GM12878 (cell line): Measurements from ENCODE around the gene GPR78. TPM values are rescaled to one million over a fixed set of nuclear protein-coding genes. Genes with fewer than 3 reads are reported as not detected.

Experiments
- ATAC-seq: fragments of 200-7000 bp; cut with Tn5 transposase; 3 replicates; pipeline ENCODE4 v1.9.1; 2020; ENCODE audit warnings: mild to moderate bottlenecking, moderate library complexity
- BruUV-seq: library from RNA; stranded (reverse); fragments of 400-500 nt; replicated peaks from 2 replicates; lab custom pipeline; 2021; lab: Mats Ljungman, UMichigan
- CTCF ChIA-PET: fragments of 300-600 bp; sonication (Branson Sonifier 250); formaldehyde crosslinking; extraction: SDS; loops from one replicate; lab custom pipeline; 2021; ENCODE audit warnings: inconsistent platforms; lab: Yijun Ruan, JAX
- POLR2A ChIA-PET: fragments of 350-600 bp; formaldehyde crosslinking; extraction: SDS; loops from one replicate; lab custom pipeline; 2021; ENCODE audit warnings: inconsistent platforms; lab: Charles Lee
- RAD21 ChIA-PET: fragments of 300-600 bp; sonication (Branson Sonifier 250); formaldehyde crosslinking; loops from one replicate; lab custom pipeline; 2023; ENCODE audit warnings: antibody characterized with exemption; ENCODE audit not compliant: unreplicated experiment; lab: Charles Lee
- SMC1A ChIA-PET: fragments of 300-600 bp; sonication (Branson Sonifier 250); formaldehyde crosslinking; loops from one replicate; lab custom pipeline; 2023; ENCODE audit not compliant: unreplicated experiment, uncharacterized antibody; lab: Charles Lee
- DNase-seq: peaks from one replicate; pipeline ENCODE4 v3.0.0-alpha.2; 2011; ENCODE audit warnings: low read depth, low spot score
- FAIRE-seq: peaks from 3 replicates; lab custom pipeline; 2011; peaks lifted over from hg19 to GRCh38; lab: Jason Lieb, UNC
- H2AFZ ChIP-seq: 2 replicates; pipeline ENCODE4 v1.6.0; 2011; ENCODE audit warnings: low read depth, low read length, control low read depth; ENCODE audit not compliant: control insufficient read depth
- H3K27ac ChIP-seq: 2 replicates; pipeline ENCODE4 v1.5.1; 2011; ENCODE audit warnings: control low read depth; ENCODE audit not compliant: control insufficient read depth, insufficient read depth
- H3K27me3 ChIP-seq, 2 experiments: replicated peaks in 1 of 2; 2 replicates each; pipeline versions ENCODE4 v1.6.0 to v1.6.1; 2011; ENCODE audit warnings: low read length in 1 of 2; ENCODE audit not compliant: control insufficient read depth in 2 of 2, insufficient read depth in 2 of 2
- H3K36me3 ChIP-seq, 2 experiments: 2 replicates each; pipeline ENCODE4 v1.5.1; 2011; ENCODE audit warnings: low read length in 1 of 2; ENCODE audit not compliant: control insufficient read depth in 2 of 2, insufficient read depth in 2 of 2
- H3K4me1 ChIP-seq: 2 replicates; pipeline ENCODE4 v1.6.1; 2011; ENCODE audit warnings: mild to moderate bottlenecking, low read length, moderate library complexity, mixed read lengths; ENCODE audit not compliant: control insufficient read depth, insufficient read depth
- H3K4me2 ChIP-seq: 2 replicates; pipeline ENCODE4 v1.6.0; 2011; ENCODE audit warnings: control low read depth; ENCODE audit not compliant: control insufficient read depth, insufficient read depth
- H3K4me3 ChIP-seq: fragments of 200-600 bp; sonication (generic); 2 replicates; pipeline ENCODE4 v1.5.1; 2016
- H3K79me2 ChIP-seq: 2 replicates; pipeline ENCODE4 v1.6.0; 2011; ENCODE audit warnings: low read length; ENCODE audit not compliant: control insufficient read depth, insufficient read depth
- H3K9ac ChIP-seq: 2 replicates; pipeline ENCODE4 v1.8.0; 2011; ENCODE audit warnings: low read length, control low read depth, mixed read lengths; ENCODE audit not compliant: control insufficient read depth, insufficient read depth
- H3K9me3 ChIP-seq: replicated peaks from 3 replicates; pipeline ENCODE4 v1.5.1; 2011; ENCODE audit warnings: mild to moderate bottlenecking, low read length; ENCODE audit not compliant: control insufficient read depth, insufficient read depth
- H4K20me1 ChIP-seq: 2 replicates; pipeline ENCODE4 v1.6.0; 2011; ENCODE audit not compliant: control insufficient read depth, insufficient read depth
- BRCA1 ChIP-seq: IDR thresholded peaks from 2 replicates; pipeline ENCODE4 v1.6.1; 2011; ENCODE audit warnings: low read depth, low read length, improper control_type of control experiment
- IKZF1 ChIP-seq: fragments of 450-650 bp; conservative IDR thresholded peaks from 2 replicates; pipeline ENCODE4 v1.6.1; 2017; ENCODE audit warnings: antibody characterized with exemption, mild to moderate bottlenecking
- JUND ChIP-seq: IDR thresholded peaks from 2 replicates; pipeline ENCODE4 v1.6.1; 2012; ENCODE audit warnings: low read depth, mild to moderate bottlenecking, low read length, improper control_type of control experiment, moderate library complexity
- KLF5 ChIP-seq: fragments of 450-650 bp; IDR thresholded peaks from 2 replicates; pipeline ENCODE4 v1.6.1; 2014; ENCODE audit warnings: mild to moderate bottlenecking; ENCODE audit not compliant: partially characterized antibody
- MTA2 ChIP-seq: fragments of 450-650 bp; IDR thresholded peaks from 2 replicates; pipeline ENCODE4 v1.6.1; 2016; ENCODE audit warnings: low read depth, mild to moderate bottlenecking, moderate library complexity
- SMAD1 ChIP-seq: fragments of 450-650 bp; IDR thresholded peaks from 2 replicates; pipeline ENCODE4 v1.6.1; 2018; ENCODE audit warnings: mild to moderate bottlenecking, low read depth; ENCODE audit not compliant: partially characterized antibody
- ZNF622 ChIP-seq: fragments of 450-650 bp; IDR thresholded peaks from 2 replicates; pipeline ENCODE4 v1.6.1; 2017; ENCODE audit warnings: mild to moderate bottlenecking, inconsistent platforms
- WGBS: methylation state at CpG from one replicate; pipeline ENCODE4 v1.1.6; 2016; ENCODE audit warnings: low lambda C conversion rate; ENCODE audit not compliant: insufficient replicate concordance, insufficient coverage; ENCODE audit errors: missing lambda C conversion rate; 5-methylcytosine and 5-hydroxymethylcytosine counted together
- in situ Hi-C: fragments of 300-500 bp; cut with MboI; formaldehyde crosslinking; loops from 9 replicates; pipeline ENCODE4 v1.14.3; 2018; ENCODE audit warnings: mixed read lengths
- intact Hi-C: fragments of 100-400 bp; cut with micrococcal nuclease; formaldehyde crosslinking; loops from one replicate; pipeline ENCODE4 v1.14.2; 2022; ENCODE audit not compliant: unreplicated experiment
- polyA plus RNA-seq, 11 experiments: library from polyadenylated mRNA; depleted of rRNA in 4 of 11; unstranded in 6 of 11; stranded (reverse) in 5 of 11; fragments of >200 nt; fragmentation: Nextera tagmentation in 4 of 11; fragmentation: Illumina TruSeq in 1 of 11; extraction: Ambion mirVana in 4 of 11; extraction: Trizol in 1 of 11; gene quantifications; 1 replicate in 1 of 11; 2 replicates in 10 of 11; pipeline versions ENCODE4 v1.2.1 to v1.2.3, GENCODE V29; 2011 to 2016; ENCODE audit warnings: inconsistent platforms in 2 of 11, missing spikeins in 2 of 11, low read depth in 1 of 11
- total RNA-seq, 4 experiments: library from RNA; depleted of rRNA in 3 of 4; stranded (reverse); fragments of >200 nt in 3 of 4; fragmentation: Illumina TruSeq in 1 of 4; extraction: Trizol in 1 of 4; gene quantifications; 2 replicates each; pipeline versions ENCODE4 v1.2.1 to v1.2.3, GENCODE V29; 2013 to 2021
- TF ChIP-seq, protein P1 (sequence below): fragments of 450-650 bp; formaldehyde crosslinking; IDR thresholded peaks from 2 replicates; pipeline ENCODE4 v1.4.0; 2022; ENCODE audit warnings: mild to moderate bottlenecking, moderate library complexity
- TF ChIP-seq, protein P2 (sequence below): IDR thresholded peaks from 2 replicates; pipeline ENCODE4 v1.6.1; 2012; ENCODE audit warnings: low read depth, low read length, improper control_type of control experiment
- TF ChIP-seq, protein P3 (sequence below): IDR thresholded peaks from 2 replicates; pipeline ENCODE4 v1.6.1; 2011; ENCODE audit warnings: low read depth, mild to moderate bottlenecking, low read length, moderate library complexity, borderline replicate concordance; ENCODE audit errors: extremely low read depth
- TF ChIP-seq, protein P4 (sequence below): fragments of 450-650 bp; IDR thresholded peaks from 2 replicates; pipeline ENCODE4 v1.6.1; 2014; ENCODE audit warnings: mild to moderate bottlenecking
- TF ChIP-seq, protein P5 (sequence below): IDR thresholded peaks from 2 replicates; pipeline ENCODE4 v1.6.1; 2012; ENCODE audit warnings: improper control_type of control experiment, low read depth, low read length; ENCODE audit not compliant: insufficient replicate concordance

Gene GPR78
- total and polyA plus RNA-seq, 10 of the 15 experiments (the other 5 are each of a cell fraction or from before 2014, with no cell fraction given) = 0.03 TPM; not detected in 9

DNA sequence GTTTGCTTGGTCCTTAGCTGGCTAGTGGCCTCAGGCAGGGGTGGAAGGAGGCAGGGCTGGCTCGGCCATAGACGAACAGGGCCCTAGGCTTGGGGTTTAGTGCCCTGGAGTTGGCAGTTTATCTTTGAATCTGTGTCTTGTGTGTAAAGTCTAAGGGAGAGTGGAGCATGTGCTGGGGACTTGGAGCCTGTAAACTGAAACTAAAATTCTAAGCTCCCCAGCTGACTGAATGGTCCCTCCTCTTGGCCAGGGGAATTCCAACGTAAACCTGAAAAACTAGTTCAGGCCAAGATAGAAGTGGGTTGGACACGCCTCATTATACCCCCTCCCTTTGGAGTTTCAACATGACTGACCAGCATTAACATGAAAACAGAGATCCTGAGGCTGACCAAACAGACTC, 46.1 kb upstream of the GPR78 start (continued):
- TF ChIP-seq, protein P1, sequence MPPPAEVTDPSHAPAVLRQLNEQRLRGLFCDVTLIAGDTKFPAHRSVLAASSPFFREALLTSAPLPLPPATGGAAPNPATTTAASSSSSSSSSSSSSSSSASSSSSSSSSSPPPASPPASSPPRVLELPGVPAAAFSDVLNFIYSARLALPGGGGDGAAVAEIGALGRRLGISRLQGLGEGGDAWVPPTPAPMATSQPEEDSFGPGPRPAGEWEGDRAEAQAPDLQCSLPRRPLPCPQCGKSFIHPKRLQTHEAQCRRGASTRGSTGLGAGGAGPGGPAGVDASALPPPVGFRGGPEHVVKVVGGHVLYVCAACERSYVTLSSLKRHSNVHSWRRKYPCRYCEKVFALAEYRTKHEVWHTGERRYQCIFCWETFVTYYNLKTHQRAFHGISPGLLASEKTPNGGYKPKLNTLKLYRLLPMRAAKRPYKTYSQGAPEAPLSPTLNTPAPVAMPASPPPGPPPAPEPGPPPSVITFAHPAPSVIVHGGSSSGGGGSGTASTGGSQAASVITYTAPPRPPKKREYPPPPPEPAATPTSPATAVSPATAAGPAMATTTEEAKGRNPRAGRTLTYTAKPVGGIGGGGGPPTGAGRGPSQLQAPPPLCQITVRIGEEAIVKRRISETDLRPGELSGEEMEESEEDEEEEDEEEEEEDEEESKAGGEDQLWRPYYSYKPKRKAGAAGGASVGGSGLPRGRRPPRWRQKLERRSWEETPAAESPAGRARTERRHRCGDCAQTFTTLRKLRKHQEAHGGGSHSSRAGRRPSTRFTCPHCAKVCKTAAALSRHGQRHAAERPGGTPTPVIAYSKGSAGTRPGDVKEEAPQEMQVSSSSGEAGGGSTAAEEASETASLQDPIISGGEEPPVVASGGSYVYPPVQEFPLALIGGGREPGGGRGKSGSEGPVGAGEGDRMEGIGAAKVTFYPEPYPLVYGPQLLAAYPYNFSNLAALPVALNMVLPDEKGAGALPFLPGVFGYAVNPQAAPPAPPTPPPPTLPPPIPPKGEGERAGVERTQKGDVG = no peak
- TF ChIP-seq KLF5 (no peak), IKZF1 (peak; percentile 47), BRCA1 (no peak), JUND (no peak), ZNF622 (no peak)
- TF ChIP-seq, protein P2, sequence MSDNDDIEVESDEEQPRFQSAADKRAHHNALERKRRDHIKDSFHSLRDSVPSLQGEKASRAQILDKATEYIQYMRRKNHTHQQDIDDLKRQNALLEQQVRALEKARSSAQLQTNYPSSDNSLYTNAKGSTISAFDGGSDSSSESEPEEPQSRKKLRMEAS = no peak

DNA sequence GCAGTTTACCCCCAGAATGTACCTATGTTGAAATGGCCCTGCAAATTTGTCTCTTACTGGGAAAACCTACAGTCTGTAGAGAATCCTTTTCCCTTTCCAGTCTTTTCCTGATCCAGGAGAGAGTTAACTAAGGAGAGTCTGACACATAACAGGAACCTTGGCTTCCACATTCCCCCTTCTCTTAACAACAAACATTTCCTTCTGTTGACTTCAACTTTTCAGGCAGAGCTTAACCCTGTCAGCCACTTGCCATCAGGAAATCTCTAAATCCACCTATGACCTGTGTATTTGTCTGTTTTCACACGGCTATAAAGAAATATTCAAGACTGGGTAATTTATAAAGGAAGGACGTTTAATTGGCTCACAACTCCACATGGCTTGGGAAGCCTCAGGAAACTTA, 45.6 kb upstream of the GPR78 start:
- Histone ChIP-seq H3K27ac (peak overlapping the region; percentile 89), H3K27me3 (no peaks in the 10 kb centered on the region), H3K79me2 (no peaks in the 10 kb centered on the region), H2AFZ (peak overlapping the region; percentile 24; the same call in 1 of the 2 replicates), H3K4me3 (no peak overlapping the region), H3K4me1 (peaks cover 38% of the 10 kb centered on the region), H3K9ac (no peak overlapping the region), H3K4me2 (no peak overlapping the region), H4K20me1 (no peaks in the 10 kb centered on the region), H3K9me3 (peaks cover 8% of the 10 kb centered on the region), H3K36me3 (no peaks in the 10 kb centered on the region)
- intact Hi-C loops (no loop called here), in situ Hi-C loops (no loop called here)
- FAIRE-seq = no peak
- ChIA-PET RAD21 (interaction anchor here (1.7 kb wide), 1 partner anchor 66 kb away, joined by 4 read pairs; no protein-coding TSS in a partner anchor), POLR2A (no interaction called here), SMC1A (interaction anchor here (0.9 kb wide), 1 partner anchor 33 kb away, joined by 3 read pairs; no protein-coding TSS in a partner anchor), CTCF (no interaction called here)
- no TSS peak for BruUV-seq
- ATAC-seq = no peak
- 29% methylated on average over 2 of the region's 2 CpGs for WGBS
- no peak for DNase-seq
- TF ChIP-seq, protein P3, sequence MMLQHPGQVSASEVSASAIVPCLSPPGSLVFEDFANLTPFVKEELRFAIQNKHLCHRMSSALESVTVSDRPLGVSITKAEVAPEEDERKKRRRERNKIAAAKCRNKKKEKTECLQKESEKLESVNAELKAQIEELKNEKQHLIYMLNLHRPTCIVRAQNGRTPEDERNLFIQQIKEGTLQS = no peak
- TF ChIP-seq SMAD1 = no peak
- TF ChIP-seq, protein P4, sequence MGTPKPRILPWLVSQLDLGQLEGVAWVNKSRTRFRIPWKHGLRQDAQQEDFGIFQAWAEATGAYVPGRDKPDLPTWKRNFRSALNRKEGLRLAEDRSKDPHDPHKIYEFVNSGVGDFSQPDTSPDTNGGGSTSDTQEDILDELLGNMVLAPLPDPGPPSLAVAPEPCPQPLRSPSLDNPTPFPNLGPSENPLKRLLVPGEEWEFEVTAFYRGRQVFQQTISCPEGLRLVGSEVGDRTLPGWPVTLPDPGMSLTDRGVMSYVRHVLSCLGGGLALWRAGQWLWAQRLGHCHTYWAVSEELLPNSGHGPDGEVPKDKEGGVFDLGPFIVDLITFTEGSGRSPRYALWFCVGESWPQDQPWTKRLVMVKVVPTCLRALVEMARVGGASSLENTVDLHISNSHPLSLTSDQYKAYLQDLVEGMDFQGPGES = no peak
- no peak for TF ChIP-seq BRCA1
- TF ChIP-seq MTA2 = no peak
- TF ChIP-seq, protein P5, sequence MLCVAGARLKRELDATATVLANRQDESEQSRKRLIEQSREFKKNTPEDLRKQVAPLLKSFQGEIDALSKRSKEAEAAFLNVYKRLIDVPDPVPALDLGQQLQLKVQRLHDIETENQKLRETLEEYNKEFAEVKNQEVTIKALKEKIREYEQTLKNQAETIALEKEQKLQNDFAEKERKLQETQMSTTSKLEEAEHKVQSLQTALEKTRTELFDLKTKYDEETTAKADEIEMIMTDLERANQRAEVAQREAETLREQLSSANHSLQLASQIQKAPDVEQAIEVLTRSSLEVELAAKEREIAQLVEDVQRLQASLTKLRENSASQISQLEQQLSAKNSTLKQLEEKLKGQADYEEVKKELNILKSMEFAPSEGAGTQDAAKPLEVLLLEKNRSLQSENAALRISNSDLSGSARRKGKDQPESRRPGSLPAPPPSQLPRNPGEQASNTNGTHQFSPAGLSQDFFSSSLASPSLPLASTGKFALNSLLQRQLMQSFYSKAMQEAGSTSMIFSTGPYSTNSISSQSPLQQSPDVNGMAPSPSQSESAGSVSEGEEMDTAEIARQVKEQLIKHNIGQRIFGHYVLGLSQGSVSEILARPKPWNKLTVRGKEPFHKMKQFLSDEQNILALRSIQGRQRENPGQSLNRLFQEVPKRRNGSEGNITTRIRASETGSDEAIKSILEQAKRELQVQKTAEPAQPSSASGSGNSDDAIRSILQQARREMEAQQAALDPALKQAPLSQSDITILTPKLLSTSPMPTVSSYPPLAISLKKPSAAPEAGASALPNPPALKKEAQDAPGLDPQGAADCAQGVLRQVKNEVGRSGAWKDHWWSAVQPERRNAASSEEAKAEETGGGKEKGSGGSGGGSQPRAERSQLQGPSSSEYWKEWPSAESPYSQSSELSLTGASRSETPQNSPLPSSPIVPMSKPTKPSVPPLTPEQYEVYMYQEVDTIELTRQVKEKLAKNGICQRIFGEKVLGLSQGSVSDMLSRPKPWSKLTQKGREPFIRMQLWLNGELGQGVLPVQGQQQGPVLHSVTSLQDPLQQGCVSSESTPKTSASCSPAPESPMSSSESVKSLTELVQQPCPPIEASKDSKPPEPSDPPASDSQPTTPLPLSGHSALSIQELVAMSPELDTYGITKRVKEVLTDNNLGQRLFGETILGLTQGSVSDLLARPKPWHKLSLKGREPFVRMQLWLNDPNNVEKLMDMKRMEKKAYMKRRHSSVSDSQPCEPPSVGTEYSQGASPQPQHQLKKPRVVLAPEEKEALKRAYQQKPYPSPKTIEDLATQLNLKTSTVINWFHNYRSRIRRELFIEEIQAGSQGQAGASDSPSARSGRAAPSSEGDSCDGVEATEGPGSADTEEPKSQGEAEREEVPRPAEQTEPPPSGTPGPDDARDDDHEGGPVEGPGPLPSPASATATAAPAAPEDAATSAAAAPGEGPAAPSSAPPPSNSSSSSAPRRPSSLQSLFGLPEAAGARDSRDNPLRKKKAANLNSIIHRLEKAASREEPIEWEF = no peak
